SK-N-MC (cell line): ENCODE data around the gene NOVA2.

Source experiments
- EZH2 ChIP-seq: fragments of 200-600 bp; sonication (generic); IDR thresholded peaks from one replicate; pipeline ENCODE4 v1.6.1; 2017; ENCODE audit warnings: antibody characterized with exemption
- FOXP2 ChIP-seq: optimal IDR thresholded peaks from 2 replicates; pipeline ENCODE3; 2011; ENCODE audit warnings: mild to moderate bottlenecking, moderate library complexity; ENCODE audit not compliant: insufficient read depth; ENCODE audit errors: extremely low read length, control extremely low read depth
- POLR2AphosphoS5 ChIP-seq: IDR thresholded peaks from 2 replicates; pipeline ENCODE4 v1.6.1; 2012; ENCODE audit warnings: mild to moderate bottlenecking, low read depth, low read length, borderline replicate concordance

- TF ChIP-seq POLR2AphosphoS5 (no peak), EZH2 (no peak), FOXP2 (no peak)
Measured at GRCh38 chr19:45906221-45906620, 67.4 kb downstream of the NOVA2 start.
